NT2/D1 (cell line): ENCODE data around the gene GPR39.

Experiments
- SUZ12 ChIP-seq: IDR thresholded peaks from 2 replicates; pipeline ENCODE4 v1.6.1; 2011; ENCODE audit not compliant: insufficient read length, insufficient read depth; ENCODE audit errors: extremely low read depth
- YY1 ChIP-seq: IDR thresholded peaks from 2 replicates; pipeline ENCODE4 v1.6.1; 2011; ENCODE audit not compliant: insufficient read length, insufficient read depth
- ZNF274 ChIP-seq: IDR thresholded peaks from 2 replicates; pipeline ENCODE4 v1.6.1; 2011; ENCODE audit warnings: mild to moderate bottlenecking, low read depth, low read length

- TF ChIP-seq YY1 (no peak), ZNF274 (no peak), SUZ12 (no peak)
Observed at GRCh38 chr2:132559921-132560320, 143.3 kb downstream of the GPR39 start.
